GM23338 (cell line): ENCODE results near the gene DISP3.

Experiments
- CREB1 ChIP-seq: fragments of 250-450 bp; sonication (Bioruptor Pico); IDR thresholded peaks from 2 replicates; pipeline ENCODE4 v1.5.0; 2020; ENCODE audit warnings: low read depth, mild to moderate bottlenecking, moderate library complexity
- CTCF ChIP-seq, 2 experiments: fragments of 200-600 bp in 1 of 2; sonication (generic) in 1 of 2; conservative IDR thresholded peaks; 2 replicates each; pipeline versions ENCODE4 v1.5.1 to v1.6.1; 2016 to 2017; ENCODE audit warnings: antibody characterized with exemption in 2 of 2, low read depth in 2 of 2, mild to moderate bottlenecking in 2 of 2, moderate library complexity in 1 of 2
- EZH2 ChIP-seq: fragments of 200-600 bp; sonication (generic); IDR thresholded peaks from one replicate; pipeline ENCODE4 v1.8.0; 2017; ENCODE audit warnings: antibody characterized with exemption, mild to moderate bottlenecking, low read depth; ENCODE audit not compliant: unreplicated experiment
- EZH2phosphoT487 ChIP-seq: fragments of 200-600 bp; sonication (generic); IDR thresholded peaks from one replicate; pipeline ENCODE4 v1.8.1; 2018; ENCODE audit warnings: antibody characterized with exemption; ENCODE audit not compliant: unreplicated experiment
- JUNB ChIP-seq: IDR thresholded peaks from one replicate; pipeline ENCODE4 v1.6.1; 2016; ENCODE audit warnings: antibody characterized with exemption; ENCODE audit not compliant: unreplicated experiment
- POLR2AphosphoS5 ChIP-seq: IDR thresholded peaks from 2 replicates; pipeline ENCODE4 v1.6.1; 2016; ENCODE audit warnings: antibody characterized with exemption, low read depth
- REST ChIP-seq: IDR thresholded peaks from one replicate; pipeline ENCODE4 v1.6.1; 2018; ENCODE audit warnings: antibody characterized with exemption; ENCODE audit not compliant: unreplicated experiment
- ZNF114 ChIP-seq: fragments of 250-450 bp; sonication (Bioruptor Pico); IDR thresholded peaks from 2 replicates; pipeline ENCODE4 v1.5.0; 2020; ENCODE audit warnings: mild to moderate bottlenecking, moderate library complexity
- TF ChIP-seq, protein P1 (sequence below): IDR thresholded peaks from 2 replicates; pipeline ENCODE4 v1.6.1; 2016; ENCODE audit warnings: antibody characterized with exemption

DNA sequence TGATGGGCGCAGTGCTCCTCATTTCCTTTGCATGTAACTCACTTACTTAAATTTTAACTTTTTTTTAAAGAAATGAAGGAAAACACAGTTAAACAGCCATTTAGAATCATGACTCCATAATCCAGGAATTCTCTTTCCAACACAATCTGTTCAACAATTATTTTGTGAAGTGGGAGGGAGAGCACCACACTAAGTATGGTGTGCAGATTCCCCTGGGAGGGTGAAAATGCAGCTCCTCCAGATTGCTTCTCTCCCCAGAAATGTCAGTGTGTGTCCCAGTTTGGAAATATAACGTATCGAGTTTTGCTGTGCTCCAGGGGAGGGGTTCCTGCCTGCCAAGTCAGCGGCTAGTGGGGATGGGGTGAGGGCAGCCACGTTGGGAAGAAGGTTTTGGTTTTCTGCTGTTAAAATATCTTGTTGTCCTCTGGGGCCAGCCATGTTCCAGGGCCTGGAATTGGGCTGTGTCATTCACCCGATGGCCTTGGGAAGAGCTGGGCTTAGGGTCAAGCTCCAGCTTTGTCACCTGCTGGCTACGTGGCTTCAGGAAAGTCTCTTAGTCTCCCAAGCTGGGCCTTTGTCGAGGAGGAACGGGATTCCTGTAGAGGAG lies 17.3 kb upstream of the DISP3 start:
- TF ChIP-seq, protein P1, sequence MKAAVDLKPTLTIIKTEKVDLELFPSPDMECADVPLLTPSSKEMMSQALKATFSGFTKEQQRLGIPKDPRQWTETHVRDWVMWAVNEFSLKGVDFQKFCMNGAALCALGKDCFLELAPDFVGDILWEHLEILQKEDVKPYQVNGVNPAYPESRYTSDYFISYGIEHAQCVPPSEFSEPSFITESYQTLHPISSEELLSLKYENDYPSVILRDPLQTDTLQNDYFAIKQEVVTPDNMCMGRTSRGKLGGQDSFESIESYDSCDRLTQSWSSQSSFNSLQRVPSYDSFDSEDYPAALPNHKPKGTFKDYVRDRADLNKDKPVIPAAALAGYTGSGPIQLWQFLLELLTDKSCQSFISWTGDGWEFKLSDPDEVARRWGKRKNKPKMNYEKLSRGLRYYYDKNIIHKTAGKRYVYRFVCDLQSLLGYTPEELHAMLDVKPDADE = no peak
- TF ChIP-seq CTCF (conservative IDR thresholded peaks at IDR 0.05; ENCODE audit: low read depth in 2 of 2) = no peak
- TF ChIP-seq EZH2 = no peak
- TF ChIP-seq POLR2AphosphoS5 = no peak
- no peak for TF ChIP-seq CREB1 (CRISPR knock-in tag)
- no peak for TF ChIP-seq ZNF114 (CRISPR knock-in tag)
- TF ChIP-seq EZH2phosphoT487 = no peak
- no peak for TF ChIP-seq REST
- TF ChIP-seq JUNB = no peak
